ENCODE measurements around the gene NPC1. TPM values are rescaled to one million over a fixed set of nuclear protein-coding genes. Genes with fewer than 3 reads are reported as not detected.

NPC1 gene
- polyA plus RNA-seq, 5 donors = 18.9 to 28.0 (median 24.3) TPM

DNA sequence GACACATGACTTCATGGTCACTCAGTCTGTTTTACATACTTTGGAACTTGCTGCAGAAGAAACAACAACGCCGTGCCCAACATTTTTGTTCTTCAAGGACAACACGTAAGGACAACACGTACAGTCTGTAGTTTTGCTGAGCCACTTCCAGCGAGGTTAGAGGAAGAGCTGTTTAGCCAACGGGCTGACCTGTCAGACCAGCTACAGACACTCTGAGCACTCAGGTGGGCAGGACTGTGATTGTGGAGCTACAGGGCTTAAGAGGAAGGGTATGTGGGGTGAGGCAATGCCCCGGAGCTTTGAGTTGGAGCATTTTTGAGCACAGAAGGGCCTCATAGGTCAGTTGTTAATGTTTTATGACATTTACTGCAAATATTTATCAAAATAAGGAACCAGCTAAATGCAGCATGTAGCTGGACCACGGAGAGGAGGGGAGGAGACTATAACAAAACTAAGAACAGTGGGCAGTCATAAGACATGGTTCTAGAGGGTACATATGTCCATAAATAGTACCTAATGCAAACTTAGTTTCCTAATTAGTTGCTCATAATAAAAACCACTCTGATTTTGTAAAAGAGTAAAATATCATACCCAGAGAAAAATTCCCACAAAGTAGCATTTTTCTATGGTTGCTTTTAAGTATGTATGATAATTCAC, 26.3 kb upstream of the NPC1 start:
- DNase-seq = no peak

DNA sequence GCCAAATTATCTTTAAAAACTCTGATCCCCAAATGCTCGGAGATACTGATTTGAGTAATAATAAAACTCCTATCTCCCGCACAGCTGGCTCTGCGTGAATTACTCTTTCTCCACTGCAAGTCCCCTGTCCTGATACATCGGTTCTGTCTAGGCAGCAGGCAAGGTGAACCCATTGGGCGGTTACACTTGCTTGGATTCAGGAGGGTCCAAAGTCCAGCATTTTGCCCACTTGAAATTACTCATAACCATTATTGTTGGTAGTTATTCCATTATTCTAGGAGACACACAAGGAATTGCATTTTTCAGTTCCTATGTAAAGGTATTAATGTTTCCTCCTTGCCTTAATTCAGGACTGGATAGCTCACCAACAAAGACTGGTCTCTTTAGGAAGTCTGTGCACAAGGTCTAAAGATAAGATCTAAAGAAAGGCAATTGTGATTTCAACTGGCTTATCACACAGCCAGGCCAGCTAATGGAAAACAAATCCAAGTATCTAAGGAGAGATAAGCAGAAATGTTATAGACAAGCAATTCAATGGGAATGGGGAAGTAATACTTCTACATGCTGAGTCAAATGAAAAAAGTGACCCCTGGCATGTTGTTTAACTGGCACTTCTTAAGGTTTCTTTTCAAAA, 23.2 kb upstream of the NPC1 start:
- DNase-seq = no peak

DNA sequence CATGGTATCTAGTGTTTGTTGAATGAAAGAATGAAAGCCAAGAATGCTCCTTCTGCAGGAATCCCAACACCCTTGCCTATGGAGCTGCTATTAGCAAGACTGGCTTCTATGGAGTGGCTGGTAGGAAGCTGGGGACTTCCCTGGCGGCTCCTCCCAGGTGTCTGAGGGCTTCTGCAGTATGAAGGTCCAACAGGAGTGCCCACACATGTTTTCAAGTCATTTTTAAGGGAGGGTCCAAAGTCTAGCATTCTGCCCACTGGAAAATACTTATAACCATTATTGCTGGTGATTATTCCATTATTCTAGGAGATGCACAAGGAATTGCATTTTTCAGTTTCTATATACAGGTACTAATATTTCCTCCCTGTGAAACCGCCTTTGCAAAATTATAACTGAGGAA, 21.9 kb upstream of the NPC1 start:
- DNase-seq = no peak

DNA sequence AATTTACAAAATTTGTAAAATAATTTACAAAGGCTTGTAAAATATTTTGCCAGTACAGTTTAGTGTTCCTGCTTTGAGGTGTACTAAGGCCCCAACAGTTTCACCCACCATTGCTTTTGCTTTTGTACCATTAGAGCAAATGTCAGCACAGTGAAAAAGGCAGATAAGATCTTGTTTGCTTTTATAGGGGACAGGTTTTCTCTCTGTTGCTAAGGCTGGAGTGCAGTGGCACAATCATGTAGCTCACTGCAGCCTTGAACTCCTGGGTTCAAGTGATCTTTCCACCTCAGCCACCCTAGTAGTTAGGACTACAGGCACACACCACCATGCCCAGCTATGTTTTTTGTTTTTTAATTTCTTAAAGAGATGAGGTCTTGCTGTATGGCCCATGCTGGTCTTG, 19.6 kb upstream of the NPC1 start:
- no peak for DNase-seq

DNA sequence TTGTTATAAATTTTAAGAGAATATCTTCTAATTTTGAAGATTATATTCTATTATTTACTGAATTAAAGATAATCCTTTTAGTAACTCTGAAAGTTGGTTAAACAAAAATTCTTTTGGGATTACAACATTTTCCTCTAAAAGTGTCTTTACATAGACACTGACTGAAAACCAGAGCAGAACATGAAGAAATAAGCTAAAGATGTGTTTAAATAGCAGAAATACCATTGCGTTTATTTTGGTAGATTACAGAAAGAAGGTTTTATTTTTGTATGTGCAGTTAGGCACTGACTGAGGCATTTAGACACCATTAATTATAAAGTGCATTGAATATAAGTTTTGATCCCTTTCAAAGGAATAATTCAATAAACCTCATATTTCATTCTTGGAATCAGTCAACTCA, 13.5 kb upstream of the NPC1 start:
- DNase-seq = no peak

DNA sequence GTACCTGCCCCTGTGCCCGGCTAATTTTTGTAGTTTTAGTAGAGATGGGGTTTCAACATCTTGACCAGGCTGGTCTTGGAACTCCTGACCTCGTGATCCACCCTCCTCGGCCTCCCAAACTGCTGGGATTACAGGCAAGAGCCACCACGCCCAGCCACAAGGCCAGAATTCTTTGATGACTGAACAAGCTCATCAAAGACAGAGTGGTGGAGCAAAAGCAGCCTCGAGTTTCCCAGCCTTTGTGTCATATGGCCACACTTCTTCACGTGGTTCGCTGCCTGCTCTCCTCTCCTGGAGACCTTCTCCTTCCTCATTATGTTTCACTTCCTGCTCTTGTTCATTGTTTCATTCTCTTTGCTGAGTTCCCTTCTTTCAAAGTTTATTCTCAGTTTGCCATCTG, 9.9 kb upstream of the NPC1 start:
- no peak for DNase-seq

DNA sequence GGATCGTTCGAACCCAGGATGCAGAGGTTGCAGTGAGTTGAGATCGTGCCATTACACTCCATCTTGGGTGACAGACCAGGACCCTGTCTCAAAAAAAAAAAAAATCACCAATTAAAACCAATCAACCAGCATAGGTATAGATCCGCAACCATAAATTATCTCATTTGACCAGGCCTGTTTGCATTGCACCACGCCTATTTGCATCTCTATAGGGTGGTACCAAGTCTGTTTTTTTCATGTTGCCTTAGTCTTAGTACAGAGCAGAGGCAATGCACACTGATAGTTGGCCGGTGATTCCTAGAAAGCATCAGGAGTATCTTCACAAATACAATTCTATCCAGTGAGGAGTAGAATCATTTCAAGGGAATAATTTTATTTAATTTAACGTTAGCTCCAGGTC, 9.3 kb upstream of the NPC1 start:
- no peak for DNase-seq

DNA sequence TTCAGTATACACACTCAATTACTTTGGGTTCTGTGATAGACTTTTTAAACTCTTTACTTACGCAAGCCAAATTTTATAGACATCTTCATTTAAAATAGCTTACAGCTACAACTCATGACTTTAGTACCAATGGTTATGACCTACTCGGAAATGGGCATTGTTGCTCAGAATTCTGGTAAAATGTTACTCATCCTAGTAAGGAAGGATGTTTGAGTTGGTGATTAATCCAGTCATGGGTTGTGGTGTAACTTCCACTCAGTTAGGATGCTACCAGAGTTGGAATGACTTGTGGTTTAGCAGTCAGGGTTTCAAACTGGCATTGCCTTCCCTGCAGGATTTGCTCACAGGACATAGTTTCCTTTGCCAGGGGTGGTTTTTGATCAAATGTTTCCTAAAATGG, 7.4 kb upstream of the NPC1 start:
- no peak for DNase-seq

DNA sequence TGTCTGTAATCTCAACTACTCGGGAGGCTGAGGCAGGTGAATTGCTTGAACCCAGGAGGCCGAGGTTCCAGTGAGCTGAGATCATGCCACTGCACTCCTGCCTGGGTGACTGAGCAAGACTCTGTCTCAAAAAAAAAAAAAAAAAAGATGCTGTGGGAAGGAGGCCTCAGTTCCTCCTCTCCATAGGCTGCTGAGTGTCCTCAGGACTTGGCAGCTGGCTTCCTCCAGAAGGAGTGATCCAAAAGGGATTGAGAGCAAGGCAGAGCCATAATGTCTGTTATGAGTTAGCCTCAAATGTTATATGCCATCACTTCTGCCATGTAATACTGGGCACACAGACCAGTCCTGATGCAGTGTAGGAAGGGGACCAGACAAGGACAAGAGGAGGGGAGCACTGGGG, 6.6 kb upstream of the NPC1 start:
- no peak for DNase-seq

DNA sequence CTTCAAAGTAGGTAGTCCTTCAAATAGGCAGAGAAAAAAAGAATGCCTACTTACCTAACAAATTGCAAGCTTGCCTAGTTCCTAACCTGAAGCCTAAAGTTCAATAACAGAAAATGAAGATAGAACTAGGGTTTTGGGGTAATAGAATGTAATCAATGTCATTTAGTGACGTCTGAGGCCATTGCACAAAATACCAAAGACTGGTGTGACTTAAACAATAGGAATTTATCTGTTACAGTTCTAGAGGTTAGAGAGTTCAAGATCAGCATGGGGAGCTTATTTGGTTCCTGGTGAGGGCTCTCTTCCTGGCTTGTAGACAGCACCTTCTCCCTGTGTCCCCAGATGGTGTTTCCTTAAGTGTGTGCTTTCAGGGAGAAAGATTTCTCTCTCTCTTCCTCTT, 4.7 kb upstream of the NPC1 start:
- DNase-seq = no peak

DNA sequence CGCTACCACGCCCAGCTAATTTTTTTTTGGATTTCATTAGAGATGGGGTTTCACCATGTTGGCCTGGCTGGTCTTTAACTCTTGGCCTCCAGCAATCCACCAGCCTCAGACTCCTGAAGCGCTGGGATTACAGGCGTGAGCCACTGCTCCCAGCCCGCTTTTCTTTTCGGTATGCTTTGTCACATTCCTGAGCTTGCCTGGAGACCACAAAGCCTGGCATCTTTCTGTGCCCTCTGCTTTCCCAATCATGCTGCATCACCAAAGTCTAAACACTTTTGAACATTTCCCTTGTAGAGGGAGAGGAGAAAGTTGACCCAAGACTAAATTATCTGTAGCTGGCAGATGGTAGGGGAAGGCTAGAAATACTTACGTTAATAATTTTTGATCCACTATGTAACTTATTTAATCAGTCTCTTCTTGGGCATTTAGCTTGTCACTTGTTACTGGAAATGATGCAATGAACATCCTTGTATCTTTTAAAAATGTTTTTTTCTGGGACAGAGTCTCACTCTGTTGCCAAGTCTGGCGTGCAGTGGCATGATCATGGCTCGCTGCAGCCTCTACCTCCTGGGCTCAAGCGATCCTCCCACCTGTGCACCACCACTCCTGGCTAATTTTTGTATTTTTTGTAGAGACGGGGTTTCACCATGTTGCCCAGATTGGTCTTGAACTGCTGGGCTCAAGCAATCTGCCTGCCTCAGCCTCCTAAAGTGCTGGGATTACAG, 2.7 kb upstream of the NPC1 start:
- no peak for DNase-seq

DNA sequence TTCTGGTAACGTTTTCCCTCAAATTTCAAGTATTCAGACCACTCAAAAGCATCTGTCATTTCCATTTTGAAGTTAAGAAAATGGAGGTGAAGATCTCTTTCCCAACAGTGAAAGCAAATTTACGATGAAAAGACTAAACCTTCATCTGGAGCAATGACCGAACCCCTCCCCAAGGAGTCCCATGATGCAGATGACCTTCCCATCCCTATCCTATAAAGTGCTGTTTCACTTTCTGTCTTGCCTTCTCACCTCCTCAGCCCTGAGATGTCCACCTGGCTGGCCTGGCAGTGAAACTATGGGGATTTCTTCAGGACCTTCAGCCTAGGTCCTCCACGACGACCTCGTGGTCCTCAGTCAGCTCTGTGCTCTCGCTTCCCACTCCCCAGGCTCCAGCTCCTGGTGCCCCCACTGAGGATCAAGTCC, 925 bp upstream of the NPC1 start:
- no peak for DNase-seq

DNA sequence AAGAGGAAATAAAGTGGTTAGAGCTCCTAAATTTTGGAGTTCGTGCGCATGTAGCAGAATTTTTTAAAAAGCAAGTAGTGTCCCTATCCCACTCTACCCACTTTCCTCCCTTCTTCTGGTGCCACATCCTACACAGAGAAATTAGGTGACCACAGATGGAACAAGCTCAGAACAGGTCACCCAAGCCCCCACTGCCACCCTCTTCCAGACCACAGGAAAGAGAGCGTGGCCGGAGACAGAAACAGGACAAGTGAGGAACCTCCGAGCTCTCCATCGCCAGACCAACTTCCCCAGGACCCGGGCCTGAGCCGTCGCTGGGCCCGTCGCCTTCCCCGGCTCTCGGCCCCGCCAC, 433 bp downstream of the NPC1 start:
- DNase-seq = no peak

DNA sequence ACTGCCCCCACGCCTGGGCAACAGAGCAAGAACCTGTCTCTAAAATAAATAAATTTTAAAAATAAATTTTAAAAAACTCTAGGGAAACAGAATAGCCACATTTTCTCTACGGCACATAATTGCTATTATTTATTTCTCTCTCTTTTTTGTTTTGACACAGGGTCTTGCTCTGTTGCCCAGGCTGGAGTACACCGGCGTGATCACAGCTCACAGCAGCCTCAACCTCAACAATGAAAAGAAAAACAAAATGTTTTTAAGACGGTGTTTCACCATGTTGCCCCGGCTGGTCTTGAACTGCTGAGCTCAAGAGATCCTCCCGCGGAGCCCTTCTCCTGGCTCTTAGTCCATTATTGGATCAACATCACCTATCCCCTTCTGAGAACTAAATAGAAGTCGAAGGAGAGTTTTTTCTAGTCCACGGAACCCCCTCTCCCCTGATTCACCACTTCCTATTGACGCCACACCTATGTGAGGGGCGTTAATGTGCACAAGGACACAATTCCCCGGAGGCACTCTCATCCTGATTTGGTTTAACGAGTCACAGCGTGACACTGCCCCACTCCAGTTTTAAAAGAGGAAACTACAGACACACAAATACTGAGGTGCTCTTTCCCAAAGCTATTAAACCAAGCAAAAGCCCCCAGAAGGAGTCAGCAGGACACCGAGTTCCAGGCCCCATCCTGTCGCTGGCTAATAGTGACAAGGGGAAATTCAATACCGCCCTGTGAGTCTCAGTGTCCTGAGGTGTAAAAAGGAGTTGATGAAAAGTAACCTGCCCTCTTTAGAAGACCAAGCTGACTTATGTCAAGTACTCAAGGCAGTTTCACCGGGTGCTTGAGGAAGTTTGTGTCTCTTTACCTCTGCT, 1.1 kb downstream of the NPC1 start:
- no peak for DNase-seq

DNA sequence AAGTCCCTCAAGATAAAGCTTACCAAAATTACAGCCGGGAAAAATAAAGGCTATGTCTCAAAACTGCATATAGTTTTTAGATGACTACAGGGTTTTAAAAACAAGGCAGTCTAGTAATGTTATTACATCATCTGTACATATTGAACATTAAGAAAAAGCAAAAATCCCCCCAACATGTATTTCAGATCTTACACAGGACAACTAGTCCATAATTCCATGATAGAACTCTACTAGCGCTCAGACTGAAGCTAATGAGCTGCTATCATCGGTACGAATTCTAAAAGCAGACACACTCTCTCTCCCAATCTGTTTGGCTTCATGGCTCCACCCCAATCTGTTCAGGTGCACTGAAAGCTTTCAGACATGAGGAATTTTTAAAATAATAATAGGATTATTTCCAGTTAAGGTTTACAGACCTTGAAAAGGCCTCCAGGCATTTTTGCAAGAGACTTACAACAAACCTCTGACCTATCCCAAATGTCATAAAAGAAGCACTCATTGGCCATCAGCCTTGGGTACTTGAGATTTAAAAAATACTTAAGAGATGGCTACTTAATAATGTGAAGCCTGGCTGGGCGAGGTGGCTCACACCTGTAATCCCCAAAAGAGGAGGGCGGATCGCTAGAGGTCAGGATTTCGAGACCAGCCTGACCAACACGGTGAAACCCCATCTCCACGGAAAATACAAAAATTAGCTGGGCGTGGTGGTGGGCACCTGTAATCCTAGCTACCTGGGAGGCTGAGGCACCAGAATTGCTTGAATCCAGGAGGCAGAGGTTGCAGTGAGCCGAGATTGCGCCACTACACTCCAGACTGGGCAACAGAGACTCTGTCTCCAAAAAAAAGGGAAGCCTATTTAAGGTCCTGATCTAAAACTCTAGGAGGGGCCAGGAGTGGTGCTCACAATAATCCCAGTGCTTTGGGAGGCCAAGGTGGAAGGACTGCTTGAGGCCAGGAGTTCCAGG, 2.0 kb downstream of the NPC1 start:
- DNase-seq = no peak

DNA sequence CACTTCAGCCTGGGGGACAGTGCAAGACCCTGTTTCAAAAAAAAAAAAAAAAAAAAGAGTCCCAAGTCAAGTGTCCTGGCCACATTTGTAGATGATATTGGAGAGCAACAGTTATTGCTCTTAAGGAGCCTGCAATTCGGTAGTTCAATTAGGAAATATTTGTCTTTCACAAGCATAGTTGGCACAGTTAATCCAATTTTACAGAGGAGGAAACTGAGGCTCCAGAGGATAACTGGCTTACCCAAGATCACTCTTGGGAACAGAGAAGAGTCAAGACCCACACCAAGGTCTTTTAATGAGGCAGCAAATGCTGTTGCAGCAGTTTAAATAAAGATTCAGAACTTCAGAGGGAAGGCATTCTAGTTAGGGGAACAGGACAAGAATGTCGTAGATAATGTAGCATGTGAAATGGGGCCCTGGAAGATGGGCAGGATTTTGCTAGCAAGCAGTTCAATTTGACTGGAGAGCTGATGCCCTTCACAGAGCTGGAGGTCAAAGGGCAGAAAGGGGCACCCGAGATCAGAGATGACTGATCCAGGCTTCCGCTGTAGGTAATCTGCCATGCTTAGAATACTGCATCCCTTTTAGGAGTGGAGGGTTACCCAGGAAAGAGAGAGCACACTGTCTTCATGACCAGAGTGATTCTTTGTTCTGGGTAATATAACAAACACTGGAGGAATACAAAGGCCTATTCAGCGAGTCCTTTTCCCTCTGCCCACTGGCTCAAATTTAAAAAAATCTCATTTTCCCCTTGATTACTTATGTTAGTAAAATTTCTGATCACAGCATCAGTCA, 3.0 kb downstream of the NPC1 start:
- DNase-seq = no peak

DNA sequence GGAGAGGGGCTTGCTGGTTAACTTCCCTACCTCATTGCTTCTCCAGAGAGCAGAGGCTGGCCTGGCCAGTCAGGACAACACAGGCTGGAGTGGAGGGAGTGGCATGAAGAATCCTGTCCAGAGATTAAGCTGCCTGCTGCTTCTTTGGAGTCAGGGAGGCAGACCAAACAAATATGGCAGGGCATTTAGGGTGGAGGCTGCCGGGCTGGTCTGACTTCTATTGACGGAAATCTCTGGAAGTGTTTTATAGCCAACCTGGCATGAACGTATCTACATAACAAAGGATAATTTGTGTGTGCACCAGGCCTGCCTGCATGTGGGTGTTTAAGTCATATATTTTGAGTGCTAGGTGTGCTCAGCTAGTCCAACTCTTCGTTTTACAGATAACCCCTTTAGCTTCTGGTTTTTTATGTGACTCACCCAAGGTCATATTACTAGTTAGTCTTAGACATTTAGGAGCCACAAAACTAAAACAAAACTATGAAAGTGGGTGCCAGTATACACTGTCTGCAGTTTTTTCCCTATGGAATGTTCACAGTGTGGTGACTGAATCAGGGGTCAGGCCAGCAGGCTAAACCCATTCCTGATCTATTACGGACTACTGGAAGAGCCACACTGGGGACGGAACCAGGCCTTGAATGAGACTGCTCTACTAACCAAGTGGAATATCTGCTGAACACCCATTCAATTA, 5.5 kb downstream of the NPC1 start:
- DNase-seq = no peak

DNA sequence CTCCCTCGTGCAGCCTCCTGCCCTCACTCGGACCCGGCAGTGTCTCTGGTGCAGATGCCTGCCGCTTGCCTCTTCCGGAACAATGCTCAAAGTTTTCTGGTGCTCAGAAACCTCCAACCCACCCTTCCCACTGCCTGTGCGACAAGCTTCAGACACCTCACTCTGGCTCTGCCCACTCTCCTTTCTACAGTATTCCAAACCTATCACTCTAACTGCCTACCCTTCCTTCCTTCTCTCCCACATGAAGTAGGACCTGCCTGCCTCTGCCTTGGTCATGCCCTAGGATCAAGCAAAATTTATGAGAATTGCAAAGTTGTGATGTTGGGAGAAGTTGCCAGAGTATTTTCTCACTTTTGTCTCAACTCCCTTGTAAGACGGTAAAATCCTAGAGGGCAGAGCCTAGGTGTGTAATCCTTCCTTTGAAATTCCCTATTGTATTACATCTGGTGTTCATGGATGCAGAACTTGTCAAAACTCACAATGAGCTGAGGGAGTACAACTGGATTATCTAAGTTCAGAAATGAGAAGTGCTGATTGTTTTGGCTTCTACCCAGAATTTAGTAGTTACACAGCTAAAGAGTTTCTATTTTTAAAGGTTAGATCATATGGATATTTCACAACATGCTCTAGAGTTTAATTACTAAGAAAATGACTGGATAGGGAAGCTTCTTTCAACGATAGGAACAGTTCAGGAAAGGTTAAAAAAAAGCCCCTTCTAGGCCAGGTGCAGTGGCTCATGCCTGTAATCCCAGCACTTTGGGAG, 7.2 kb downstream of the NPC1 start:
- no peak for DNase-seq
